Calu3 (cell line): ENCODE data around the gene PPP1R14B. TPM values are rescaled to one million over a fixed set of nuclear protein-coding genes. Genes with fewer than 3 reads are reported as not detected.

Experiments used
- BruUV-seq: library from RNA; stranded (reverse); fragments of 400-500 nt; replicated peaks from 2 replicates; lab custom pipeline; 2021; lab: Mats Ljungman, UMichigan
- CTCF ChIA-PET: fragments of 300-600 bp; sonication (Branson Sonifier 250); formaldehyde crosslinking; loops from one replicate; lab custom pipeline; 2022; ENCODE audit warnings: antibody characterized with exemption; lab: Charles Lee
- DNase-seq: peaks from one replicate; pipeline ENCODE4 v3.0.0; 2022
- H3K27ac Mint-ChIP-seq: one replicate; pipeline ENCODE4 v1.8.0; 2022; ENCODE audit warnings: mixed read lengths; ENCODE audit not compliant: unreplicated experiment
- H3K27me3 Mint-ChIP-seq: one replicate; pipeline ENCODE4 v1.8.0; 2022; ENCODE audit warnings: mixed read lengths; ENCODE audit not compliant: unreplicated experiment
- H3K36me3 Mint-ChIP-seq: one replicate; pipeline ENCODE4 v1.8.0; 2022; ENCODE audit warnings: mild to moderate bottlenecking, moderate library complexity, mixed read lengths; ENCODE audit not compliant: insufficient read depth, unreplicated experiment
- H3K4me1 Mint-ChIP-seq: one replicate; pipeline ENCODE4 v1.8.0; 2022; ENCODE audit warnings: mild to moderate bottlenecking, low read depth, mixed read lengths; ENCODE audit not compliant: unreplicated experiment
- H3K4me3 Mint-ChIP-seq: one replicate; pipeline ENCODE4 v1.8.0; 2022; ENCODE audit warnings: mild to moderate bottlenecking, low read depth, moderate library complexity, mixed read lengths; ENCODE audit not compliant: unreplicated experiment
- H3K9me3 Mint-ChIP-seq: one replicate; pipeline ENCODE4 v1.8.0; 2022; ENCODE audit warnings: low read depth, mixed read lengths; ENCODE audit not compliant: unreplicated experiment
- intact Hi-C: fragments of 100-400 bp; cut with micrococcal nuclease; formaldehyde crosslinking; loops from one replicate; pipeline ENCODE4 v1.10.0; 2022; ENCODE audit not compliant: unreplicated experiment
- total RNA-seq: library from RNA; stranded (reverse); gene quantifications from 2 replicates; pipeline ENCODE4 v1.2.3, GENCODE V29; 2022
- TF ChIP-seq, protein P1 (sequence below): fragments of 200-600 bp; IDR thresholded peaks from one replicate; pipeline ENCODE4 v1.8.0; 2022; ENCODE audit warnings: antibody characterized with exemption; ENCODE audit not compliant: unreplicated experiment

The PPP1R14B gene
- total RNA-seq, 1 experiment from 2014 or later = 334 TPM

GRCh38 chr11:64261556-64262080, 14.9 kb upstream of the PPP1R14B start:
- no peaks in the 10 kb centered on the region for H3K9me3 Mint-ChIP-seq
- DNase-seq = no peak
- TF ChIP-seq, protein P1, sequence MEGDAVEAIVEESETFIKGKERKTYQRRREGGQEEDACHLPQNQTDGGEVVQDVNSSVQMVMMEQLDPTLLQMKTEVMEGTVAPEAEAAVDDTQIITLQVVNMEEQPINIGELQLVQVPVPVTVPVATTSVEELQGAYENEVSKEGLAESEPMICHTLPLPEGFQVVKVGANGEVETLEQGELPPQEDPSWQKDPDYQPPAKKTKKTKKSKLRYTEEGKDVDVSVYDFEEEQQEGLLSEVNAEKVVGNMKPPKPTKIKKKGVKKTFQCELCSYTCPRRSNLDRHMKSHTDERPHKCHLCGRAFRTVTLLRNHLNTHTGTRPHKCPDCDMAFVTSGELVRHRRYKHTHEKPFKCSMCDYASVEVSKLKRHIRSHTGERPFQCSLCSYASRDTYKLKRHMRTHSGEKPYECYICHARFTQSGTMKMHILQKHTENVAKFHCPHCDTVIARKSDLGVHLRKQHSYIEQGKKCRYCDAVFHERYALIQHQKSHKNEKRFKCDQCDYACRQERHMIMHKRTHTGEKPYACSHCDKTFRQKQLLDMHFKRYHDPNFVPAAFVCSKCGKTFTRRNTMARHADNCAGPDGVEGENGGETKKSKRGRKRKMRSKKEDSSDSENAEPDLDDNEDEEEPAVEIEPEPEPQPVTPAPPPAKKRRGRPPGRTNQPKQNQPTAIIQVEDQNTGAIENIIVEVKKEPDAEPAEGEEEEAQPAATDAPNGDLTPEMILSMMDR = no peak
- no peaks in the 10 kb centered on the region for H3K27me3 Mint-ChIP-seq
- intact Hi-C loops = no loop called here
- no peaks in the 10 kb centered on the region for H3K4me1 Mint-ChIP-seq
- CTCF ChIA-PET = no interaction called here
- H3K4me3 Mint-ChIP-seq = no peak overlapping the region
- H3K36me3 Mint-ChIP-seq = peaks cover 38% of the 10 kb centered on the region
- BruUV-seq = no TSS peak
- H3K27ac Mint-ChIP-seq = no peak overlapping the region

DNA sequence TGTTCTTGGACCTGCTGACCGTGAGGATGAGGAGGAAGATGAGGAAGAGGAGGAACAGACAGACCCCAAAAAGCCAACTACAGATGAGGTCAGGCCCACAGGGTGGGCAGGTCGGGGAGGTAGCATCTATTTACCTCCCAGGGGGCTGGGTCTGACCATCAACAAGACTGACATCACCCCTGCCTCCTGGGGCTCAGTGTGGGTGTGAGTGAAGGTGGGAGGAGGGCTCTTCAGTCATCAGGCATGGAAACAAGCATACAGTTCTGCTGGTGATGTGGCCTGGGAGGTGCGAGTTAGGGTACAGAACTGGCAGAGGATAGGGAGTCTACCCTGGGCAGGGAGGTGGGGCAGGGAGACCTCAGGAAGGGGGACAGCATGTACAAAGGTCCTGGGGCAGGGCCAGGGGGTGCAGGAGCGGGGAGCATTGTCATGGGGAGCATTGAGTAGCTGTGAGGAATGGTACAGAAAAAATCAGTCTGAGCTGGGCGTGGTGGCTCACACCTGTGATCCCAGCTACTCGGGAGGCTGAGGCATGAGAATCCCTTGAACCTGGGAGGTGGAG, 13.5 kb upstream of the PPP1R14B start:
- BruUV-seq = no TSS peak
- H3K9me3 Mint-ChIP-seq = no peaks in the 10 kb centered on the region
- CTCF ChIA-PET = interaction anchor here (0.7 to 0.8 kb wide), 2 partner anchors 9 to 189 kb away, joined by 3 read pairs; no protein-coding TSS in a partner anchor
- no peaks in the 10 kb centered on the region for H3K4me1 Mint-ChIP-seq
- no peaks in the 10 kb centered on the region for H3K27me3 Mint-ChIP-seq
- TF ChIP-seq, protein P1 = no peak
- no peak overlapping the region for H3K27ac Mint-ChIP-seq
- peaks cover 30% of the 10 kb centered on the region for H3K36me3 Mint-ChIP-seq
- intact Hi-C loops = no loop called here
- no peak overlapping the region for H3K4me3 Mint-ChIP-seq
- DNase-seq = no peak

DNA sequence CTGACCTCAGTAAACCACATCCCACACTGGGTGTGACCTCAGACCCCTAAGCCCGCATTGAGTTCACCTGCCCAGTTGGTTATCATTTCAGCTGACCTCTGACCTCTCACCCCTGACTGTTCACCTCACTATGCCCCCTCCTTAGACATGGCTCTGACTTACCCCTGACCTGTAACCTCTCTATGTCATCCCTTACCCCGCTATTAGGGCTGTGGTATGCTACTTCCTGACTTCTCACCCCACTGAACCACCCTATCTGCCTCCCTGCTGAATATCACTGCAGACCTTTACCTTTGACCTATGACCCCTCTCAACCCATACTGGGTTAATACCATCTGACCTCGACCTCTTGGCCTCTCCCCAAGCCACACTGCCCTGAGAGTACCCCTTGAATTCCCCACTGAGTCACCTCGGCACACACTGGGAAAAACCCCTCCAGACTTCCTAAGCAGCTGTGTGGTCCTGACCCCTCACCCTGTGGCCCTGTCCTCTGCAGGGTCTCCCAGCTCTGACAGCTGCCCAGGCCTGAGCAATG, 12.9 kb upstream of the PPP1R14B start:
- TF ChIP-seq, protein P1 = no peak
- H3K4me1 Mint-ChIP-seq = no peaks in the 10 kb centered on the region
- H3K9me3 Mint-ChIP-seq = no peaks in the 10 kb centered on the region
- CTCF ChIA-PET = no interaction called here
- no TSS peak for BruUV-seq
- no peak overlapping the region for H3K4me3 Mint-ChIP-seq
- intact Hi-C loops = no loop called here
- no peak overlapping the region for H3K27ac Mint-ChIP-seq
- no peak for DNase-seq
- no peaks in the 10 kb centered on the region for H3K27me3 Mint-ChIP-seq
- peaks cover 36% of the 10 kb centered on the region for H3K36me3 Mint-ChIP-seq

- Mint-ChIP-seq H3K27me3 (no peaks in the 10 kb centered on the region), H3K4me3 (no peak overlapping the region), H3K4me1 (no peaks in the 10 kb centered on the region), H3K9me3 (no peaks in the 10 kb centered on the region), H3K36me3 (peaks cover 36% of the 10 kb centered on the region), H3K27ac (no peak overlapping the region)
- TF ChIP-seq, protein P1 = no peak
- intact Hi-C loops = no loop called here
- no TSS peak for BruUV-seq
- DNase-seq = no peak
- CTCF ChIA-PET = no interaction called here
Measured at GRCh38 chr11:64258946-64259532, 12.3 kb upstream of the PPP1R14B start.
